Melanocyte of skin (primary cell): ENCODE data around the gene SCARB2. TPM values are rescaled to one million over a fixed set of nuclear protein-coding genes. Genes with fewer than 3 reads are reported as not detected.

Source experiments
- total RNA-seq, 2 donors: library from RNA; depleted of rRNA; stranded (reverse); fragments of >200 nt; gene quantifications; 2 replicates each; pipeline ENCODE4 v1.2.3, GENCODE V29; 2012

The SCARB2 gene
- total RNA-seq = 100 to 1,000 TPM; 168 to 243 TPM

DNA sequence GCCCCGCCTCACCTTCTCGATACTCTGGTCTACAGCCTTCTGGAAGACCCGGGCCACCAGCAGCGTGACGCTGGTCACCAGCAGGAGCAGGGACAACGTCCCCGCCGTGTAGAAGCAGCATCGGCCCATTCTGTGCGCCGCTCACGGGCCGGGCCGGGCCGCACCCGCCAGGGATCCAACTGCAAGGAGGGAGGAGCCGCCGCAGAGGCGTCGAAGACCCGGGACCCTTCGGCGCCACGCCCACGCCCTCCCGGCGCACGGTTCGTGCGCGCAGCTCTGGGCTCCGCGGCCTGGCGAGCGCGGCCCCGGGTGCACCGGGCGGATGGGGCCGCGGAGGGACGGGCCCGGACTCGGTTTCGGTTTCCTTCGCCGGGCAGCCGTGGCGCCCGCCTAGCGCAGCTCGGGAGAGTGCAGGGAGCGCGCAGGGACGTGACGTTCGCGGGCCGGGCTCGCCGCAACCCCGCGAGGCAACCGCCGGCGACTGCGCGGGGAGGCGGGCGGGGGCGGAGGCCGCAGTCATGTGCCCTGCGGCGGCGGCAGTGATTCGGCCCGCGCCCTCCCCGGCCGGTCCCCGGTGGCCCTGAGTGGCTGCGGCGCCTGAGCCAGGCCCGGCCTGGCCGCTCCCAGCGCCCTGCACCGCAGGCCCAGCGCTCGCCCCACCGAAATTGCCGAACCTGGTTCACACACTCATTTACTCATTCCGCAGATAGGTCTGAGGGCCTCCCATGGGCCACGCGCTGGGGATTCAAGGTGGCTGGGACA, at the start of gene SCARB2:
SCARB2 (minus strand) TSS at position 410 of the 762 bp plus-strand sequence; CDS start at position 129, 281 bp downstream.

GRCh38 chr4:76251441-76252270, 38.0 kb upstream of the SCARB2 start, which contains the start of gene FAM47E:
Gene FAM47E (plus strand): TSS chr4:76251721. CDS start chr4:76251747, 26 bp downstream.

DNA sequence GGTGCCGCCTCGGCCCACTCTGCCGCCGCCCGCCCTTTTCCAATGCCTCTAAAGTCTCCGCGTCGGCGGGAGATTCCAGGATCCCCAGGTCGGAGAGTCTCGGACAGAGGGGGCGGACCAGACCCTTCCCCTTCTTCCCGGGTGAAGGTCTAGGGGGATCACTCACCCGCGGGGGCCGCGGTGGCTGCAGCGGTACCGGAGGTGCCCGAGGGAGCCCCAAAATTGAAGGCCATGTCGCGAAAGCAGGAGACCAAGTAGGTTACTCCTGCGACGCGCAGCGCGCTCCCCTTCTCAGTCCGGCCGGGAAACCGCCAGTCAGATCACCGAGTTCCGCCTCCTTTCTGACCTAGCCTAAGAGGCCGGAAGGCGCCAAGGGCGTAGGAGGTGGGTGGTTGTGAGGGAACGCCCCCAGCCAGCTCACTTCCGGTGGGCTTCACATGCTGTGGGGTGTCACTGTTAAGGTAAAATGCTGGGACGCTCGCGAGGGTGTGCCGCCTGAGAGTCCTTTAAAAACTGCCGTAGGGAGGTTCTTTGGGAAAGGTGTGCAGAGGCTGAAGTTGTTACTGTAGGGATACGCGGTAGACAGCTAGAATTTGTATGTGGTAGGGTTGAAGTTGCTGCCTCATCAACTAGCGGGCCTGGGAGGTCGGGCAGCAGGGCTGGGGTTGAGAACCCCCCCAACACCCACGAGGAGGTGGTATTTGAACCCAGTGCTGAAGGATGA, 65.3 kb downstream of the SCARB2 start, which contains the start of gene NUP54:
NUP54 (minus strand) TSS at position 256 of the 724 bp plus-strand sequence; CDS start at position 233, 23 bp downstream.

Other genes starting within 250 kb of the SCARB2 start
- gene SDAD1, start 222.9 kb downstream of the SCARB2 start, total RNA-seq = 10 to 100 TPM; 35.1 to 50.6 TPM
- under 1 TPM; 0.33 to 0.34 TPM for gene CXCL9, start 206.3 kb downstream of the SCARB2 start, total RNA-seq
- 10 to 100 TPM in 1 of 2 donors, 1 to 10 TPM in 1; 7.7 to 10.3 TPM for gene CXCL10, start 190.3 kb downstream of the SCARB2 start, total RNA-seq
- gene CXCL11, start 177.8 kb downstream of the SCARB2 start, total RNA-seq = 1 to 10 TPM in 1 of 2 donors, under 1 TPM in 1; 0.69 to 1.7 TPM
- 1 to 10 TPM; 2.4 to 3.3 TPM for gene ART3, start 139.1 kb downstream of the SCARB2 start, total RNA-seq
- 10 to 100 TPM; 24.8 to 44.6 TPM for gene NUP54, start 65.4 kb downstream of the SCARB2 start, total RNA-seq
- under 1 TPM; under 0.01 to 0.34 TPM for gene FAM47E, start 37.9 kb upstream of the SCARB2 start, total RNA-seq
- 1 to 10 TPM; 1.4 to 3.3 TPM for gene STBD1, start 92.9 kb upstream of the SCARB2 start, total RNA-seq
- under 1 TPM in 1 of 2 donors, not detected in 1; under 0.01 TPM for gene CCDC158, start 207.3 kb upstream of the SCARB2 start, total RNA-seq
- gene SHROOM3, start 221.4 kb upstream of the SCARB2 start, total RNA-seq = under 1 TPM; under 0.01 to 0.33 TPM